ENCODE results near the gene CACTIN.
A peak's percentile ranks its signal among the peaks of the same experiment; 100 is the strongest.

Gene CACTIN

DNA sequence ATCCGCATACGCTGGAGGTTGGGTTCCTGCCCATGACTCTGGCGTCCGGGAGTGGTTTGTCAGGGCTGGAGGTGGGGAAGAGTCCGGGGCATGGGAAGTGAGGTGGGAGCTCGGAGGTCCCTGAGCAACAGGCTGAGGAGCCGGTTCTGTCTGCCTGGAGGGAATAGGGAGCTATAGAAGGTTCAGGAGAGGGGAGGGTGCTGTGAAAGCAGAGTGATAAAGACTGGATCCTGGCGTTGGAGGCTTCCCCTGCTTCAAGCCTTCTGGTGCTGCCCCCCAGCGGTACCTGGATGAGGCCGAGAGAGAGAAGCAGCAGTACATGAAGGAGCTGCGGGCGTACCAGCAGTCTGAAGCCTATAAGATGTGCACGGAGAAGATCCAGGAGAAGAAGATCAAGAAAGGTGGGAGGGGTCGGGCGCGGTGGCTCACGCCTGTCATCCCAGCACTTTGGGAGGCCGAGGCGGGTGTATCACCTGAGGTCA lies 51.3 kb downstream of the CACTIN start:
- TF ChIP-seq SIN3A (IDR thresholded peaks at IDR 0.05; ENCODE audit: borderline replicate concordance, insufficient read depth, low read length) (no peak), TAF1 (IDR thresholded peaks at IDR 0.05; ENCODE audit: borderline replicate concordance, insufficient read depth, low read length) (no peak), FOXP2 (optimal IDR thresholded peaks at IDR 0.05; ENCODE audit: borderline replicate concordance, extremely low read depth, extremely low read length, insufficient read depth) (no peak), POLR2AphosphoS5 (IDR thresholded peaks at IDR 0.05; ENCODE audit: low read depth, low read length) (no peak)
- TF ChIP-seq, protein P1, sequence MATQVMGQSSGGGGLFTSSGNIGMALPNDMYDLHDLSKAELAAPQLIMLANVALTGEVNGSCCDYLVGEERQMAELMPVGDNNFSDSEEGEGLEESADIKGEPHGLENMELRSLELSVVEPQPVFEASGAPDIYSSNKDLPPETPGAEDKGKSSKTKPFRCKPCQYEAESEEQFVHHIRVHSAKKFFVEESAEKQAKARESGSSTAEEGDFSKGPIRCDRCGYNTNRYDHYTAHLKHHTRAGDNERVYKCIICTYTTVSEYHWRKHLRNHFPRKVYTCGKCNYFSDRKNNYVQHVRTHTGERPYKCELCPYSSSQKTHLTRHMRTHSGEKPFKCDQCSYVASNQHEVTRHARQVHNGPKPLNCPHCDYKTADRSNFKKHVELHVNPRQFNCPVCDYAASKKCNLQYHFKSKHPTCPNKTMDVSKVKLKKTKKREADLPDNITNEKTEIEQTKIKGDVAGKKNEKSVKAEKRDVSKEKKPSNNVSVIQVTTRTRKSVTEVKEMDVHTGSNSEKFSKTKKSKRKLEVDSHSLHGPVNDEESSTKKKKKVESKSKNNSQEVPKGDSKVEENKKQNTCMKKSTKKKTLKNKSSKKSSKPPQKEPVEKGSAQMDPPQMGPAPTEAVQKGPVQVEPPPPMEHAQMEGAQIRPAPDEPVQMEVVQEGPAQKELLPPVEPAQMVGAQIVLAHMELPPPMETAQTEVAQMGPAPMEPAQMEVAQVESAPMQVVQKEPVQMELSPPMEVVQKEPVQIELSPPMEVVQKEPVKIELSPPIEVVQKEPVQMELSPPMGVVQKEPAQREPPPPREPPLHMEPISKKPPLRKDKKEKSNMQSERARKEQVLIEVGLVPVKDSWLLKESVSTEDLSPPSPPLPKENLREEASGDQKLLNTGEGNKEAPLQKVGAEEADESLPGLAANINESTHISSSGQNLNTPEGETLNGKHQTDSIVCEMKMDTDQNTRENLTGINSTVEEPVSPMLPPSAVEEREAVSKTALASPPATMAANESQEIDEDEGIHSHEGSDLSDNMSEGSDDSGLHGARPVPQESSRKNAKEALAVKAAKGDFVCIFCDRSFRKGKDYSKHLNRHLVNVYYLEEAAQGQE (IDR thresholded peaks at IDR 0.05; ENCODE audit: insufficient read depth in 1 of 2, low read depth in 2 of 2, low read length in 2 of 2), result no peak

- TF ChIP-seq FOXP2 (optimal IDR thresholded peaks at IDR 0.05; ENCODE audit: borderline replicate concordance, extremely low read depth, extremely low read length, insufficient read depth) (no peak), SIN3A (IDR thresholded peaks at IDR 0.05; ENCODE audit: borderline replicate concordance, insufficient read depth, low read length) (no peak), POLR2AphosphoS5 (IDR thresholded peaks at IDR 0.05; ENCODE audit: low read depth, low read length) (no peak; the same call in 1 of the 2 replicates), TAF1 (IDR thresholded peaks at IDR 0.05; ENCODE audit: borderline replicate concordance, insufficient read depth, low read length) (no peak)
- TF ChIP-seq, protein P1 (IDR thresholded peaks at IDR 0.05; ENCODE audit: insufficient read depth in 1 of 2, low read depth in 2 of 2, low read length in 2 of 2), result no peak
These were observed 52.5 kb downstream of the CACTIN start for GRCh38 chr19:3573858-3574637.

DNA sequence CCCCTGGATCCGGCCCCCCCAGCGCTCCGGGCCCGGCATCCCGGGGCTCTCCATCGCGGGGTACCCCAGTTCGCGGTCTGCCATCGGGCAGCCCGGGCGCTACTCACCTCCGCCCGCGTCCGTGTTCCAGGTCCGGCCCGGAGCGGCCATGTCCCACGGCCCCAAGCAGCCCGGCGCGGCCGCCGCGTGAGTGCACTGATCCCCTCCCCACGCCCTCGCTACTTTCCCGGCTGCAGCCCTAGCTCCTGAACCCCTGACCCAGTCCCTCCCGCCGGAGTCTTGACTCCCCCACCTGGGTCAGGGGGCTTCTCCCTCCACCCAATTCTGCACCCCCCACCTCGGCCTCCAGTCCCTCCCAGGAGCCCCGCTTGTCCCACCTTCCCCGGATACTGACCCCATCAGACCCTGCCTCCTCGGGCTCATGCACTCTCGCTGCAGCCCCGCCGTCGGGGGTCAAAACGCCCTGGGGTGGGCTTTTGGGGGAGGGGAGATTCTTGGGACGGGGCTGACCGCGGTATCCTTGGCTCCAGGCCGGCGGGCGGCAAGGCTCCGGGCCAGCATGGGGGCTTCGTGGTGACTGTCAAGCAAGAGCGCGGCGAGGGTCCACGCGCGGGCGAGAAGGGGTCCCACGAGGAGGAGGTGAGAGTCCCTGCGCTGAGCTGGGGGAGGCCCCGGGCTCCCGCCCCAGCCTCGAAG lies 53.3 kb downstream of the CACTIN start:
- no peak for TF ChIP-seq FOXP2 (optimal IDR thresholded peaks at IDR 0.05; ENCODE audit: borderline replicate concordance, extremely low read depth, extremely low read length, insufficient read depth)
- 0 out of 2 replicates have a peak, but pooled peaks have one; percentile 3 for TF ChIP-seq POLR2AphosphoS5 (IDR thresholded peaks at IDR 0.05; ENCODE audit: low read depth, low read length)
- TF ChIP-seq TAF1 (IDR thresholded peaks at IDR 0.05; ENCODE audit: borderline replicate concordance, insufficient read depth, low read length), result 0 out of 2 replicates have a peak, but pooled peaks have one; percentile 9
- TF ChIP-seq, protein P1 (IDR thresholded peaks at IDR 0.05; ENCODE audit: insufficient read depth in 1 of 2, low read depth in 2 of 2, low read length in 2 of 2), result no peak
- TF ChIP-seq SIN3A (IDR thresholded peaks at IDR 0.05; ENCODE audit: borderline replicate concordance, insufficient read depth, low read length), result no peak

DNA sequence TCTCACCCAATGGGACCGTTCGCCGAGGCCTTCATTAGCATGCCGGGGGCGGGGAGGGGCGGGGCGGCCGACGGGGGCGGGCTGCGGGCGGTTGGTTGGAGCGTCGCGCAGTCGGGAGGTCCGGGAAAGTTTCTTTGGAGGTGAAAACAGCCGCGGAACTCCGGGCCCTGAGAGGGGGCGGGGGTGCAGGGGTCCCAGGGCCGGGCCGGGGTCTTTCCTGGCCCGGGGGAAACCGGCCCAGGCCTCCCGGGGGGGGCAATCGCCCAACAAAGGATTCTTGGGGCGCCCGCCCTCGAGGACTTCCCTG lies 53.8 kb downstream of the CACTIN start, which contains the start of gene HMG20B:
Gene HMG20B, plus strand, starts transcription at position 90 of the 307 bp plus-strand sequence. CDS start 366 bp downstream, outside the sequence.
- TF ChIP-seq TAF1 (IDR thresholded peaks at IDR 0.05; ENCODE audit: borderline replicate concordance, insufficient read depth, low read length), result 0 out of 2 replicates have a peak, but pooled peaks have one; percentile 18
- peak; percentile 56 for TF ChIP-seq POLR2AphosphoS5 (IDR thresholded peaks at IDR 0.05; ENCODE audit: low read depth, low read length)
- no peak for TF ChIP-seq FOXP2 (optimal IDR thresholded peaks at IDR 0.05; ENCODE audit: borderline replicate concordance, extremely low read depth, extremely low read length, insufficient read depth)
- TF ChIP-seq SIN3A (IDR thresholded peaks at IDR 0.05; ENCODE audit: borderline replicate concordance, insufficient read depth, low read length), result no peak
- TF ChIP-seq, protein P1 (IDR thresholded peaks at IDR 0.05; ENCODE audit: insufficient read depth in 1 of 2, low read depth in 2 of 2, low read length in 2 of 2), result no peak
